ENCODE measurements around the gene DDR1.
A peak's percentile ranks its signal among the peaks of the same experiment; 100 is the strongest.

Gene DDR1

DNA sequence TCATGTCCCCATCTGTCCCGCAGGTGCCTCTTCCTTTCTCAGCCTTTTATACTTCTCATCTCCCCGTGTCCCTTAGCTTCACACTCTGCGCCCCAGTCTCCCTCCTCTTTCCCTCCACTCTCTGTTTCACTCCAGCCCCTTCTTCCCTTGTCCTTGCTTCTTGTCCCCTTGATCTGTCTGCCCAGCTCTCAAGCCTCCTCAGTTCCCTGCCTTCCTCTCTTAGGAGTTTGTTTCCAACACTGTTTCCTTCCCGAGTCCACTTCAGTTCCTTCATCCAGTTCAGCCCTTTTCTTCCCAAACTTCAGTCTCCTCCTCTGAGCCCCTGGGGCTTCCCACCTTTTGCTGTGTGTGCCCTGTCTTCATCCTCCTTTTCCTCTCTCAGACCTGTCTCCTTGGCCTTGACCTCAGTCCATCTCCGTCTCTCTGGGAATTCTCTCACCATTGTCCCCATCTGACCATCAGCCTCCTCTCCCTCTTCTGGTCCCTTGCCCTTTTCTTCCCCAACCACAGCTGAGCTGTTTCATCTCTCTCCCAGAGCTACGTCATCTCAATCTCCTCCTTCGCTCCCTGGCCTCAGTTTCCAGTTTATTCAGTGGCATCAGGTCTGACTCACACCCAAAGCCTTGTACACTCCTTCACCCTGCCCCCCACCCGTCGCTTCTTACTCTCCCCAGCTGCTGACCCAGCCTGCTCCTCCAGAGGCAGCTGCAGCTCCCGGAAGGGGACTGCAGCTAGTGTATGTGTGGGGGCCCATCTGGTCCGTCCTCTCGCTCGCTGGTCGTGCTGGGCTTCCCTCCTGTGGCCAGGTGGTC is 2.7 kb upstream of the DDR1 start:
- no peak for DNase-seq (ENCODE audit: low read depth in 2 of 2)

DNA sequence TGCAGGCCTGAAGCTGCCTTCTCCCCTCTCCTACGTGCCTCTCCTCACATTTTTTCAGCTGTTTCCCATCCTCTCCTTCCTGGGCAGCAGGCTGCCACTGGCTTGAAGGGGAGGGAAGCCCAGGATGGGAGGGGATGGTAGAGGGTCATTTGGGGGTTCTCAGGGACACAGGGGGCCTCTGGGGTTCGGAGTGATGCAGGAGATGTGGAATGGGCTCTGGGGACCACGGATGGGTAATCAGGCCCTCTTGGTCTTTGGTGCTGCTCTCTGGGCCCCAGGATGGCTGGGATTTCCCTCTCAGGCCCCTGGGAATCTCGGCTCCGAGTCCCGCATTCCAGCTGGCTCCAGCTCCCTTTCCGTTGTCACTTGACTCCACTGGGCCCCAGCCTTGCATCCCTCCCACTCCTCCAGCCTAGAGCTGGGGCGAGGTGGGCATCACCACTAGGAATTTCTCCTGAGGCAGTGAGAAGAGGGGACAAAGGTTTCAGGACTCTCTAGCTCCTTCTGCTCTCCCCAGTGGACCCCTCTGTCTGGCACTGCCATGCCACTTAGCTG is 2.0 kb upstream of the DDR1 start:
- DNase-seq (ENCODE audit: low read depth in 2 of 2), result no peak

DNA sequence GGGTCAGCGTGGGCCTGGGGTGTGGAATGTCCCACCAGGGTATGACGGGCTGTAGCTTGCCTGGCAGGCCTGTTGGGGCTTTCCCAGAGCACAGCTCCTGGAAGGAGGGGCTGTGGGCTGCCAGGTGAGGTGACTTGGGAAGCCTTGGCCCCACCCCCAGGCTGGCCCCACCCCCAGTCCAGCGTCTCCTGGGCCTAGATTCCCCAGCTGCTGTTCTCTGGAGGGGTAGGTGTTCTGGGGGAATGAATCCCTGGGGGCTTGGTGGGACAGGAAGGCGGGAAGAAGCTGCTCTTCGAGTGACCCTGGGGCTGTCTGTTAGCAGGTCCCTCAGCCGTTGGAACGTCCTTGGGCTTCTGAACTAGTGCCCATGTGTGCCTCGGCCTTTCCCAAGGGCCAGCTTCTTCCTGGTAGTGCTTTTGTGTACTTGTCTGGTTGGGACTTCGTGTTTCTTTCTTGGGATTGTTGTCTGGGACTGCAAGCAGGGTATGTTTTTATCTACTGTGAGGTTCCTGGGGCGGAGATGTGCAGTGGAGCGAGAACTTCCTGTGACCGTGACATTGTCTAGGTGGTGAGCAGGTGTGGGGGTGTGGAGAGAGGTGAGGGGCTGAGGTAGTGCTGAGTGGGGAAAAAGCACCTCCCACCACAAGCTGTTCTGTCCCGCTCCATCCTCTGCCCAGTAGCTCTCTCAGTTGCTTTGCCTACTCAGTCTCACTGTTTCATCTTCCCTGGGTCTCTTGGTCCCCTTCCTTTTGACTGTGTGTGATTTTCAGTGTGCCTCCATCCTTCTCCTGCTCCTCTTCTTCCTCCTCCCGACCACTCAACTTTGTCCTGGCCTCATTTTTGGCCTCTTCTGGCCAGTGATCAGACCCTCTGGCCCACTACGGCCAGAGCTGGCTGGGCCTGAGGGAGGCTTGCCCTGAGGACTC is 1.3 kb upstream of the DDR1 start:
- no peak for DNase-seq (ENCODE audit: low read depth in 2 of 2)

DNA sequence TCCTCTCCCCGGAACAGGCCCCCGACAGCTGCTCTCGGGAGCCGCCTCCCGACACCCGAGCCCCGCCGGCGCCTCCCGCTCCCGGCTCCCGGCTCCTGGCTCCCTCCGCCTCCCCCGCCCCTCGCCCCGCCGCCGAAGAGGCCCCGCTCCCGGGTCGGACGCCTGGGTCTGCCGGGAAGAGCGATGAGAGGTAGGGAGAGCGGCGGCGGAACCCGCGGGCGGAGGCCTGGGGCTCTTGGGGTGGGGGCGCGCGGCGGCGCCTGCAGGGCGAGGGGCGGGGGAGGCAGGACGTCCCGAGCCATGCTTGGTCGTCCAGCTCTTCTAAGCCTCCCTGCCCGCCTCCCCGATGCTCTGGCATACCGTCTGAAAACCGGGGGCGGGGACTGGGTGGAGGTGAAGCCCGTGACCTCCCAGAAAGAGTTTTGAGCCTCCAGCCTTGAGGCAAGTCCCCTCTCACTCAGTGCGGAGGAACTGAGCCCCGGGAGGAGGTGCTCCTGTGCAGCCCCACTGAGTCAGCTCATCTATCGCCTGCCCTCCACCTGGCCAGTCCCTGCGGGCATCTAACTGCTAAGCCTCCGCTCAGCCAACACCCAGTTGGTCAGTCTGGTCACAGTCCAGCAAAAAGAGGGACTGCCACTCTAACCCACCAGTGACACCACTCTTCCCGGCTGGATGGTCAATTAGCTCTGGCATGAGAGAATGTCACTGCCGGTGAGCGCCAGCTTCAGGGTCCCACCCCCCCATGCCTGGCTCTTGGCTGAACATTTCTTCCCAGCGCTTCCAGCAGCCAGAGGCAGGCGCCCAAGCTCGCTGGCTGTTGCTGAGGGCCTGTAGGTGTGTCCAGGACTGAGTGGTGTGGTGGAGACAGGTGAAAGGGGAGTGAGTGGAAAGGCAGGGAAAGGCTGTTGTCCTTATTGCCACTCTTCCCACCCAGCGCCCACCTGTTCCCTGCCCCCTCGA is 482 bp downstream of the DDR1 start:
- no peak for DNase-seq (ENCODE audit: low read depth in 2 of 2)

DNA sequence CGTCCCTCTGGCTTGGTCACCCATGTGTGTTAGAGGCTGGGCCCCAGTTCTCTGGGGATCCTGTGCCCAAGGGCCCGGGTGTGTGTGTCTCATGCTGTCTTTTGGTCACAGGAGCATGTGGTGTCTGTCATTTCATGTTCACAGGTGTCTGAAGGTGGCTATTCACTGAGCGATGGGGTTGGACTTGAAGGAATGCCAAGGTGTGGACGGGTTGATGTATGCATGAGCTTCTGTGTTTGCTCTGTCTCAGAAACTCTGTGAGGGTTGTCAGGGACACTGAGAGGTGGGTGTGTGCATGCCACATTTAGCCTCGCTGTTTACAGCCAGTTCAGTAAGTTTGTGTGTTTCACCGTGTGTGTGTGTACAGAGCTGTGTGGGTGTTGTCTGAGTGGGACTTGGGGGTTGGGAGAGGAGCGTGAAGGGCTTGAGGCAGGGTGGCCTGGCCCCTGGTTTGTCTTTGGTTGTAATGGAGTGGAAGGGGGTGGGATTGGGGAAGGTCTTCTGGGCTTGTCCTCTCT is 1.2 kb downstream of the DDR1 start:
- no peak for DNase-seq (ENCODE audit: low read depth in 2 of 2)

DNA sequence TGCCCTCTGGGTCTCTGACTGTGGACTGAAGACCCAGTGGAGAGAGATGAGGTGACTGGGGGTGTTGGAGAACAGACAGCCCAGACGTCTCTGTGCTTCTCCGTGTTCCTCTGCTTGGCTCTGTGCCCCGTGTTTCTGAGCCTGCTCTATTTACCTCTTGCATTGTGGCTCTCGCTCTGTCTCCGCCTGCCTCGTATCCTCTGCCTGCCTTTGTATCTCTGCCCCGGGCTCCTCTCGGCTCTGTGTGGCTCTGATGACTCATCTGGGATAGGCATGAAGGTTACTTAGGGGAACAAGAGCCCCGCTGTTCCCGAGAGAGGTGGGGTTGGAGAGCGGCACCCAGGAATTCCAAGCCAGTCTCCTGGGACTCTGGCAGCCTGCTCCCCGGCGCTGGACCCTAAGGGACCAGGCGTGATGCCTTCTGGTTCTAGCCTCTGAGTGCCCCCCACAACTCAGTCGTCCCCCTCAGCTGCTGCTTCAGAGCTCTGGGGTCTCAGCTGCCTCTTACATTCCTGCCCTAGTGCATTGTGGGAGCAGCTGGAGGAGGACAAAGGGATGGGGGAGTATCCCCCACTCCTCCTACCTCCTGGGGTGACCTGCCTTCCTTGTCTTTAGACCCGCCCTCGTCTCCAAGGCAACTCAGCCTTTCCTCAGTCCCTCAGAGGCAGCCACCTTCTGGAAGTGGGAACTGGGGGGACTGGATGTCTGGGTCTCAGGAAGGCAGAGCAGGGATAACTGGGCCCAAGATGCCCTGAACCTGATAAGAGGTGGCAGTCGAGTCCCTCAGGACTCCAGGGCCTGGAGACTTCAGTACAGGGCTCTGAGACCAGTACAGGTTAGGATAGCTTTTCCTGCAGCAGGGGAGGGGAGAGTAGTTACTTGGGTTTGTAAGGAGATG is 1.9 kb downstream of the DDR1 start:
- DNase-seq (ENCODE audit: low read depth in 2 of 2), result peak; percentile 30 to 40

DNA sequence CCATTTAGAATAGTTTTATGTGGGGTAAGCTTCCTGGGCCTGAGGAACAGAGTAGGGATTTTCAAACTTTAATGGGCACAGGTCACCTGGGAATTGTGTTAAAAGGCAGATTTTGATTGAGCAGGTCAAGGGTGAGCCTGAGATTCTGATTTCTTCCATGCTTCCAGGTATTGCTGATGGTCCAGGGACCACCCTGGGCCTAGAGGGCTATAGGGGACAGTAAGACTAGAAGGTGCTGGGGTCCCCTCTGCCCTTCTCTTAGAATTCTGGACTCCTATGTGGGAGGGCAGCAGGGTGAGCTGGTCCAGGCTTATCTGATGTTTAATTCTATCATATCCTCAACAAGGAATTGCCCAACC is 2.6 kb downstream of the DDR1 start:
- DNase-seq (ENCODE audit: low read depth in 2 of 2), result no peak

DNA sequence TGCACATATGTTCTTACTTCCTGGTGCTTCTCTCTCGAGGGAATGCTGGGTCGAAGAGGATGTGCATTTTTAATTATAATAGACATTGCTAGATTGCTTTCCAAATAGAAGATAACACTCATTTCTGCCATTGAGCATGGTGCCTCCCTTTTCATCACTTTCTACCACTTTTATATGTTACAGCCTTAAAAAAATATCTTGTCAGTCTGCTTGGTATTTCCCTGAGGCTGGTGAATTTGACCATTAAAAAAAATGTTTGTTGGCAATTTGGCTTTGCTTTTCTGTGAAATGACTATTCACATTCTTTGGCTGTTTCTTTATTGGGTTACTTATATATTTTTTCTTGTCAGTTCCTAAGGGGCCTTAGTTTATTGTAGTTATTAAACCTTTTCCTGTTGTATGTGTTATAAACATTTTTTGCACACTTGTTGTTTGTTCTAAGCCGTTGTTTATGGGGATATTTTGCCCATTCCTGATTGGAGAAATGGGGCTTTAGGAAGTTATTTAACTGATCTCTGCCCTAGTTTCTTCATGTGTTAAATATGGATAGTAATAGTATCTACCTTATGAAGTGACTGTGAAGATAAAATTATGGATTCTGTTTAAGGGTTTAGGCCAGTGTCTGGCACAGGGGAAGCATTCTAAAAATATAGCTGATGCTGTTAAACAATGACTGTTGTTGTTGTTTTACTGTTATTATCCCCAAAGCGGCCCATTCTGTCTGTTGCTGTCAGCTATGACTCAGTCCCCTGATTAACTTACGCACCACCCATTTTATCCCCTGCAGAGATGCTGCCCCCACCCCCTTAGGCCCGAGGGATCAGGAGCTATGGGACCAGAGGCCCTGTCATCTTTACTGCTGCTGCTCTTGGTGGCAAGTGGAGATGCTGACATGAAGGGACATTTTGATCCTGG is 3.8 kb downstream of the DDR1 start:
- no peak for DNase-seq (ENCODE audit: low read depth in 2 of 2)

DNA sequence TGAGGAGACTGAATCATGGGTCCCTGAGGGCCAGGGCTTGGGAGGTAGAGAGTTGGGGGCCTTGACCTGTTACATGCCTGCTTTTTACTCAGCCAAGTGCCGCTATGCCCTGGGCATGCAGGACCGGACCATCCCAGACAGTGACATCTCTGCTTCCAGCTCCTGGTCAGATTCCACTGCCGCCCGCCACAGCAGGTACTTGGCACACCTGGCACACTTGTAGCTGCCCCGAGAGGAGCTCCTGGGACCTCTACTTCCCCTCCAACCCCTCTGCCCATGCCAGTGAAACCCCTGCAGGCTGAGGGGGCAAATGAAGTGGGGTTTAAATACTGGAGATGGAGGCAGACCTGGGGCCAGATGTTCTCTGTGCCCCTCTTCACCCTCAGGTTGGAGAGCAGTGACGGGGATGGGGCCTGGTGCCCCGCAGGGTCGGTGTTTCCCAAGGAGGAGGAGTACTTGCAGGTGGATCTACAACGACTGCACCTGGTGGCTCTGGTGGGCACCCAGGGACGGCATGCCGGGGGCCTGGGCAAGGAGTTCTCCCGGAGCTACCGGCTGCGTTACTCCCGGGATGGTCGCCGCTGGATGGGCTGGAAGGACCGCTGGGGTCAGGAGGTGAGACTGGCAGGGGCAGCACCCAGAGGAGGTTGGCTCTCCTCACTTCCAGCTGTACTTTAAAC is 4.6 kb downstream of the DDR1 start:
- DNase-seq (ENCODE audit: low read depth in 2 of 2), result no peak

DNA sequence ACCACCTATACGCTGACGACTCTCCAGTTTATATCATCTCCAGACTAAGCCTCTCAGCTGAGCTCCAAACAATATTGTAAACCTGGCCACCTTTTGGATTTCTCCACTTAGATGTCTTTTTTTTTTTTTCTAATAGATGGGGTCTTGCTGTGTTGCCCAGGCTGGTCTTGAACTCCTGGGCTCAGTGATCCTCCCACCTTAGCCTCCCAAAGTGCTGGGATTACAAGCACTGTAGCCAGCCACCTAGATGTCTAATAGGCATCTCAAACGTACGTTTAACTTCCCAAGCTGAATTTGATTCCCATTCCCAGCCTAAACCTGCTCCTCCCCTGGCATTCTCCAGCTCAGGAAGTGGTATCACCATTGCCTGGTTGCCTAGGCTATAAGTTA is 5.2 kb downstream of the DDR1 start:
- DNase-seq (ENCODE audit: low read depth in 2 of 2), result no peak

DNA sequence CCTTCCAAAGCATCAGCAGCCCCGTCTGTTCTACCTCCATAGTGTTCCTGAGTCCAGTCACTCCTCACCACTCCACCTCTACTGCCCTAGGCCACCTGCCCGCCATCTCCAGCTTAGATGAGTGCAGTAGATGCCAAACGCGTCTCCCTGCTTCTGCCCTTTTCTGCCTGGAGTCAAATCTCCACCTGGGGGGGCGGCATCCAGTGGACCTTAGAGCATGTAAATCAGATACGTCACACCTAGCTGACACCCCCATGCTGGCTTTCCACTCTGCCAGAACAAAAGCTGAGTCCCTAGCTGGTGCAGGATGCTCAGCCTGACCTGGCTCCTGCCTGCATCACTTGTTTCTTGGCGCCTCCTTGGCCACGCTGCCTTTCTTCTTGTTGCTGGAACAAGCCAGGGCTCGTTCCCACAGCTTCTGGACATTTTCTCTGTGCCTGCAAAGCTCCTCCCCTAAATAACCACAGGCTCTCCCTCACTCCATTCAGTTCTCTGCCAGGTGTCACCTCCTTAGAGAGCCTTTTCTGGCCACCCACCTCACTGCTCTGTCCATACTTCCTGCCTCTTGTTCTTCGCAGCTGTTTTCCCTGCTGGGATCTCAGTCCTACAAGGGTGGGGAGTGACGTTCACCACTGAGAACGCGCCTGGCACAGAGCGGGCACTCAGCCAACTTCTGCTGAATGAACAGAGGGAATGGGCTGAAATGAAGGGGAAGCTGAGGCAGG is 5.8 kb downstream of the DDR1 start:
- DNase-seq (ENCODE audit: low read depth in 2 of 2), result no peak

DNA sequence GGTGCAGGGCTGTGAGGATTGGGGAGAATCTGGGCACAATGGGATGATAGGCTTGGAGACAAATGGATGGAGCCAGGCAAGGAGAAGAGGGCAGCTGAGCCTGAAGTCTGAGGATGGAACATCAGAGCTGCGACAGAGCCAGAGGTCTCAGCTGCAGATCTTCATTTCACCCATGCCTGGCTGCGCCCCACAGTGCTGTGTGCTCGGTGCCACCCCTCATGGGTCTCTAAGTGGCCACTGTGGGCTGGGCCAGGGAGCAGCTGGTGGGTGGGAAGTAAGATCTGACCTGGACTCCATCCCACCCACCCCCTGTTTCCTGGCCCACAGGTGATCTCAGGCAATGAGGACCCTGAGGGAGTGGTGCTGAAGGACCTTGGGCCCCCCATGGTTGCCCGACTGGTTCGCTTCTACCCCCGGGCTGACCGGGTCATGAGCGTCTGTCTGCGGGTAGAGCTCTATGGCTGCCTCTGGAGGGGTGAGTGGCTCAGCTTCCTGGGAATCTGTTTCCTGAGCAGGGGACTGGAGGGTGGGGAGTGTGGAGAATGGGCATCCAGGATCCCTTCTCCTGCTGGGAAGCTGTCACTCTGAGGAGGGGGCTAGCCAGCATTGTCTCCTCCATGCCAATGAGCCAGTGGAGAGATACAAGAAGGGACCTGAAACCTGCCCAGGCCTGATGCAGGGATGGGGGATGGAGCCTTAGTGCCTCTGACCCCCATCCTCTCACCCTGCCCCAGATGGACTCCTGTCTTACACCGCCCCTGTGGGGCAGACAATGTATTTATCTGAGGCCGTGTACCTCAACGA is 6.5 kb downstream of the DDR1 start:
- no peak for DNase-seq (ENCODE audit: low read depth in 2 of 2)

DNA sequence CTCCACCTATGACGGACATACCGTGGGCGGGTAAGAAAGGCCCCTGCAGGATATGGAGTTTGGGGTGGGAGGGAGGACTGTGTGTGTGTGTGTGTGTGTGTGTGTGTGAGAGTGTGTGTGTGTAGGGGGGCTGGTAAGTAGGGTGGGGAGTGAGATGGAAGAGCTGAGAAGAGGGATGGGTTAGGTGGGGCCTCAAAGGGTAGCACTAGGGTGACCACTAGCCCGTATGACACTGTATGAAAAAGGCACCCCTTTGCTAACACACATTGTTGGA is 7.1 kb downstream of the DDR1 start:
- no peak for DNase-seq (ENCODE audit: low read depth in 2 of 2)

DNA sequence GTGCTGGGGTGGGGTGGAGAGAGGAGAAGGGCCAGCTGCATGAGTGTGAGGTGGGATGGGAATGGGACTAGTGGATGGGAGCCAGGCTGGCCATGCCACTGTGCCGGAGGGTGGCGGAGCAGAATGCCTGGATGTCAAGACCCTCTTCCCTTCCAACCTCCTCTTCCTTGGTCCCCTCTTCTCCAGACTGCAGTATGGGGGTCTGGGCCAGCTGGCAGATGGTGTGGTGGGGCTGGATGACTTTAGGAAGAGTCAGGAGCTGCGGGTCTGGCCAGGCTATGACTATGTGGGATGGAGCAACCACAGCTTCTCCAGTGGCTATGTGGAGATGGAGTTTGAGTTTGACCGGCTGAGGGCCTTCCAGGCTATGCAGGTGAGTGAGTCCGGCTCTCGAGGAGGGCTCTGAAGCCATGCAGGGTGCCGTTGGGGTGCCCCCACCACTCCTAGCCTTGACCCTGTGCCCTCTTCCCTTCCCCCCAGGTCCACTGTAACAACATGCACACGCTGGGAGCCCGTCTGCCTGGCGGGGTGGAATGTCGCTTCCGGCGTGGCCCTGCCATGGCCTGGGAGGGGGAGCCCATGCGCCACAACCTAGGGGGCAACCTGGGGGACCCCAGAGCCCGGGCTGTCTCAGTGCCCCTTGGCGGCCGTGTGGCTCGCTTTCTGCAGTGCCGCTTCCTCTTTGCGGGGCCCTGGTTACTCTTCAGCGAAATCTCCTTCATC is 7.7 kb downstream of the DDR1 start:
- no peak for DNase-seq (ENCODE audit: low read depth in 2 of 2)

DNA sequence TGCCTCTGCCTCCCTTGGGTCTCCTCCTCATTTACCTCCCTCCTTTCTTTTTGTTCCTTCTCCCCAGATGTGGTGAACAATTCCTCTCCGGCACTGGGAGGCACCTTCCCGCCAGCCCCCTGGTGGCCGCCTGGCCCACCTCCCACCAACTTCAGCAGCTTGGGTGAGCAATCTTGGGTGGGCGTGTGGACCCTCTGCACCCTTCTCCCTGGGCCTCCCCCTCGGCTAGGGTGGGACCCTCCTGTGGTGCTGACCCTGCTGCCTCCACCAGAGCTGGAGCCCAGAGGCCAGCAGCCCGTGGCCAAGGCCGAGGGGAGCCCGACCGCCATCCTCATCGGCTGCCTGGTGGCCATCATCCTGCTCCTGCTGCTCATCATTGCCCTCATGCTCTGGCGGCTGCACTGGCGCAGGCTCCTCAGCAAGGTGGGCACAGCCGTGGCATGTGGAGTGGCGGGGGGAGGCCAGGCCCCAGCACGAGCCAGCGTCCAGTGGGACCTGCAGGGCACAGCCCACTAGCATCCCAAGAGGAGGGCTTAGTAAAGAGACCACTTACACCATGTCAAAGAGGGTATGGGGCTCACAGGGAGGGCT is 8.8 kb downstream of the DDR1 start:
- no peak for DNase-seq (ENCODE audit: low read depth in 2 of 2)

DNA sequence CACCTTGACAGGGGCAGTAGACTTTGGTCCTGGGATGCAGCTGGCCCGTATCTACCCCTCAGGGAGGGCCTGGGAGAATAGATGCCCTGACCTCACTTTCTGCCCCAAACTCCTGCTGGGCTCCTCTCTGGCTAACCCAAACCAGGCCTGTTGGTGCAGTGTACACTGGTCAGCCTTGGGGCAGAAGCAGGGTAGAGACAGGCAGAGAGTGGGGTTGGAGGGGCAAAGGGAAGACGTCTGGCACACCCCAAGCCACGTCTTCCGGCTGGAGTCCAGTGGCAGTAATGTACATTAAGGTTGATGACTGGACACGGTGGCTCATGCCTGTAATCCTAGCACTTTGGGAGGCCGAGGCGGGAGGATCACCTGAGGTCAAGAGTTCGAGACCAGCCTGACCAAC is 9.3 kb downstream of the DDR1 start:
- DNase-seq (ENCODE audit: low read depth in 2 of 2), result no peak

All from fibroblast of skin of left biceps (primary cell).